Stimulated activated CD4-positive, alpha-beta T cell treated with anti-CD3 and anti-CD28 coated beads, Interleukin-15, amount 100 ng/mL, for 24 hours (primary cell): Measurements from ENCODE around the gene CELF3.
"Not testable (repeated sequence)": the region's sequence is repeated elsewhere in the genome, so short reads cannot be mapped to it uniquely, and the experiment has no call there.

Experiments
- DNase-seq: peaks from one replicate; pipeline ENCODE4 v3.0.0-alpha.2; 2020

The CELF3 gene

GRCh38 chr1:151693057-151693651 is 23.4 kb downstream of the CELF3 start:
- no peak for DNase-seq

DNA sequence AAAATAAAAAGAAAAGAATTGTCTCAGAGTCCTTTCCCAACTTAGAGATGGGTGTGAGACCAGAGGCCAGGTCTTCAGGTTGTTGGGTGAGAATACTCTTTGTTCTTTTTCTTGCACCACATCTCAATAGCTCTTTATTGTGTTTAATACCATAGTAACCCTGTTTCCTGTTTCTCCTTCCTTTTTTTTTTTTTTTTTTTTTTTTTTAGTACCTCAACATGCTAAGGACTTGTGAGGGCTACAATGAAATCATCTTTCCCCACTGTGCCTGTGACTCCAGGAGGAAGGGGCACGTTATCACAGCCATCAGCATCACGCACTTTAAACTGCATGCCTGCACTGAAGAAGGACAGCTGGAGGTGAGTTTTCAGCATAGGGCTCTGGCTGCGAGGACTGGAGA is 24.4 kb downstream of the CELF3 start:
- no peak for DNase-seq

- DNase-seq, result no peak
Measured at GRCh38 chr1:151689494-151689893, 27.1 kb downstream of the CELF3 start.

GRCh38 chr1:151686561-151686960 is 30.0 kb downstream of the CELF3 start:
- DNase-seq, result no peak

- DNase-seq, result no peak
Measured at GRCh38 chr1:151684128-151684527, 32.5 kb downstream of the CELF3 start.

DNA sequence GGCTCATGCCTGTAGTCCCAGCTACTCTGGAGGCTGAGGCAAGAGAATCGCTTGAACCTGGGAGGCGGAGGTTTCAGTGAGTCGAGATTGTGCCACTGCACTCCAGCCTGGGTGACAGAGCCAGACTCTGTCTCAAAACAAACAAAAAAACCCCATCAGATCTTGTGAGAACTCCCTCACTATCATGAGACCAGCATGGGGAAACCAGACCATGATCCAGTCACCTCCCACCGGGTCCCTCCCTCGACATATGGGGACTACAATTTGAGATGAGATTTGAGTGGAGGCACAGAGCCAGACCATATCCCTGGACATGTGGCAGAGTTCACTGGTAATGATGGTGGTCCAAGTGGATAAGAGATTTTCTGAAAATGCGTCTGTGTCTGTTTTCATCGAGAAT is 33.7 kb downstream of the CELF3 start:
- not testable (repeated sequence) for DNase-seq

- DNase-seq, result no peak
Measured at GRCh38 chr1:151681923-151682322, 34.7 kb downstream of the CELF3 start.

DNA sequence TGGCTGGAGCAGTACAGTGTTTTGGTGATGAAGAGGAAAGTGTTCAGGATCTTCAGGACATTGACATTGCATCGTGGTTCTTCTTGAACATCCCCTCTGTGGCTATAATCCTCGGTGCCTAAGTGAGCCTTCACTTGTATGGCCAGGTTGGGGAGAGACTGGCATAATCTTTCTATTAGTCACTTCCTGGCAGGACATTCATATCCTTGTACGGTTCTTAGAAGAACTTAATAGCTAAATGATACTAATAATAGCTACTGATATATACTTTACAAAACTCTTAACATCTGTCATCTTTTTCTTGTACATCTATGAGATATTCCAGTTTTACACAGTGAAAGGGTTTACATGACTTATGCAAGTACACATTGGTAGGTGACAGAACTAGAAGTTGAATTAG is 35.8 kb downstream of the CELF3 start:
- no peak for DNase-seq

DNA sequence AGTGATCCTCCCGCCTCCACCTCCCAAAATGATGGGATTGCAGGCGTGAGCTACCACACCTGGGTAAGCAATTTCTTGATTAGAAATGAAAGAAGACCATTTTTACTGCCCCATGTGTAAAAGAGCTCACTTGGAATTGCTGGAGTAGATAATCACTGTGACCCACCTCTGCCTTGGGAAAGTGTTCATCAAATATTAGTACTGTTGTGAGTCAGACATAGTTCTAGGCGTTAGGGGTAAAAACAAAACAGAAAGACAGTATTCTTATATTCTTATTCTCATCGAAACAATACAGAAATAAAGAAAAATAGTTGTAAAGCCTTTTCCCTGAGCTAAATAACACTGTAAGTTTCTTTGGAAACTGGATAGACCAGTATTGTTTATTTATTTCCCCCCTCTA is 36.2 kb downstream of the CELF3 start:
- no peak for DNase-seq

- no peak for DNase-seq
Measured at GRCh38 chr1:151673407-151673806, 43.2 kb downstream of the CELF3 start.

DNA sequence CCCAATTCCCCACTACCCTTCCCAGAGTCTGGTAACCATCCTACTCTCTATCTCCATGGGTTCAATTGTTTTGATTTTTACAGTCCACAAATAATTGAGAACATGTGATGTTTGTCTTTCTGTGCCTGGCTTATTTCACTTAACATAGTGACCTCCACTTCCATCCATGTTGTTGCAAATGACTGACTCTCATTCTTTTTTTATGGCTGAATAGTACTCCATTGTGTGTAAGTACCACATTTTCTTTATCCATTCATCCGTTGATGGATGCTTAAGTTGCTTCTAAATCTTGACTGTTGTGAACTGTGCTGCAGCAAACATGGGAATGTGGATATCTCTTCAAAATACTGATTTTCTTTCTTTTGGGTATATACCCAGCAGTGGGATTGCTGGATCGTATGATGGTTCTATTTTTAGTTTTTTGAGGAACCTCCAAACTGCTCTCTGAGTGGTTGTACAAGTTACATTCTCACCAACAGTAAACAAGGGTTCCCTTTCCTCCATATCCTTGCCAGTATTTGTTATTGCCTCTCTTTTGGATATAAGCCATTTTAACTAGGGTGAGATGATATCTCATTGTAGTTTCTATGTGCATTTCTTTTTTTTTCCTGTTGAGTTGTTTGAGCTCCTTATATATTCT is 46.4 kb downstream of the CELF3 start:
- DNase-seq, result not testable (repeated sequence)

GRCh38 chr1:151668090-151668489 is 48.5 kb downstream of the CELF3 start:
- no peak for DNase-seq

- DNase-seq, result no peak
Measured at GRCh38 chr1:151661751-151662150, 54.9 kb downstream of the CELF3 start.

- DNase-seq, result no peak
Measured at GRCh38 chr1:151655371-151655770, 61.2 kb downstream of the CELF3 start.

- no peak for DNase-seq
Measured at GRCh38 chr1:151653397-151653796, 63.2 kb downstream of the CELF3 start.
